Measurements from ENCODE around the gene EGFL8. TPM values are rescaled to one million over a fixed set of nuclear protein-coding genes. Genes with fewer than 3 reads are reported as not detected.
"Not testable (repeated sequence)": the region's sequence is repeated elsewhere in the genome, so short reads cannot be mapped to it uniquely, and the experiment has no call there.

EGFL8 gene
- total RNA-seq, 4 donors from 2014 or later, result 0.80 to 7.1 (median 4.2) TPM

GRCh38 chr6:32210191-32210601, 45.8 kb downstream of the EGFL8 start:
- no peaks in the 10 kb centered on the region for H3K4me1 ChIP-seq
- intact Hi-C loops (cut with DNase I; ENCODE audit: low total_unique reads), result no loop called here
- DNase-seq (no peak), ATAC-seq (no peak)
- no peak overlapping the region for H3K27ac ChIP-seq
- in situ Hi-C loops (cut with MboI; ENCODE audit: low sequenced_read_pairs in 4 of 4), result no loop called here
- H3K4me3 ChIP-seq, result no peak overlapping the region
- no peaks in the 10 kb centered on the region for H3K27me3 ChIP-seq
- H3K9me3 ChIP-seq, result no peaks in the 10 kb centered on the region
- TF ChIP-seq POLR2A (IDR thresholded peaks at IDR 0.05), result no peak
- TF ChIP-seq, protein P1, sequence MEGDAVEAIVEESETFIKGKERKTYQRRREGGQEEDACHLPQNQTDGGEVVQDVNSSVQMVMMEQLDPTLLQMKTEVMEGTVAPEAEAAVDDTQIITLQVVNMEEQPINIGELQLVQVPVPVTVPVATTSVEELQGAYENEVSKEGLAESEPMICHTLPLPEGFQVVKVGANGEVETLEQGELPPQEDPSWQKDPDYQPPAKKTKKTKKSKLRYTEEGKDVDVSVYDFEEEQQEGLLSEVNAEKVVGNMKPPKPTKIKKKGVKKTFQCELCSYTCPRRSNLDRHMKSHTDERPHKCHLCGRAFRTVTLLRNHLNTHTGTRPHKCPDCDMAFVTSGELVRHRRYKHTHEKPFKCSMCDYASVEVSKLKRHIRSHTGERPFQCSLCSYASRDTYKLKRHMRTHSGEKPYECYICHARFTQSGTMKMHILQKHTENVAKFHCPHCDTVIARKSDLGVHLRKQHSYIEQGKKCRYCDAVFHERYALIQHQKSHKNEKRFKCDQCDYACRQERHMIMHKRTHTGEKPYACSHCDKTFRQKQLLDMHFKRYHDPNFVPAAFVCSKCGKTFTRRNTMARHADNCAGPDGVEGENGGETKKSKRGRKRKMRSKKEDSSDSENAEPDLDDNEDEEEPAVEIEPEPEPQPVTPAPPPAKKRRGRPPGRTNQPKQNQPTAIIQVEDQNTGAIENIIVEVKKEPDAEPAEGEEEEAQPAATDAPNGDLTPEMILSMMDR (IDR thresholded peaks at IDR 0.05 in 4 of 5, conservative IDR thresholded peaks at IDR 0.05 in 1 of 5), result no peak
- no peaks in the 10 kb centered on the region for H3K36me3 ChIP-seq

GRCh38 chr6:32211432-32211831, 47.0 kb downstream of the EGFL8 start:
- DNase-seq; H3K36me3 ChIP-seq; intact Hi-C loops (cut with DNase I; ENCODE audit: low total_unique reads); ATAC-seq; H3K4me1 ChIP-seq; in situ Hi-C loops (cut with MboI; ENCODE audit: low sequenced_read_pairs in 4 of 4); H3K9me3 ChIP-seq; H3K27ac ChIP-seq; H3K27me3 ChIP-seq; H3K4me3 ChIP-seq: not testable (repeated sequence)

DNA sequence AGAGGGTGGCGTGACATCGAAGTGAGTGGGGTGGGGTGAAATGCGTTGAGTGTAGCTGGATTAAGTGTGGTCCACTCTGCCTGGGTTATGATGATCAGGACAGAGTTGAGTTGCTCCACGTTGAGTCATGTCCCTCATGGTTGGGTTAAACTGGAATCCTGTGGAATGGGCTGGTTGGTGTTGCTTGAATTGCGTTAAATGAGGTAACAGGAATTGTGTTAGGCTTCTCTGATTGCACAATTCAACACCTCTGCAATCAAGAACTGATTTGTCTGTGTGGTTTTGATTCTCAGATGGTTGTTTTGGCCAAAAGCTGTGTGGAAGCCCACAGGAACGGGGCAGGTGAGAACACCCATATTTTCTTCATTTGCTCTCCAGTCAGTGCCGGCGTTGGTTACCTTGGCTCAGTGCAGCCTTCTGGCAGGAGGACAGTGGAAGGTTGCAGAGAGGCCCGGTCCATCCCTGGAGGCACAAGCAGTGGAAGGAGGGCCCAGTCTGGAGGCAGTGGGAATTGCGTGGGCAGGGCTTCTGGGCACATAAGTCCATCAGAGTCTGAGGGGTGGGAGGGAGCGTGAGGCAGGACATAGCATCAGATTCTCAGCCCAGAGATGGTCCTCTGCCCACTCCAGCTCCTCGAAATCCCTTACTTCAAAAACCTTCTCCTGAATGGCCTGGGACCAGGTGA, 47.8 kb downstream of the EGFL8 start:
- TF ChIP-seq, protein P1 (IDR thresholded peaks at IDR 0.05 in 4 of 5, conservative IDR thresholded peaks at IDR 0.05 in 1 of 5), result no peak
- no peak for TF ChIP-seq POLR2A (IDR thresholded peaks at IDR 0.05)
- ATAC-seq (no peak), DNase-seq (no peak)
- Histone ChIP-seq H3K4me1 (no peaks in the 10 kb centered on the region), H3K9me3 (no peaks in the 10 kb centered on the region), H3K4me3 (no peak overlapping the region), H3K27me3 (no peaks in the 10 kb centered on the region), H3K36me3 (no peaks in the 10 kb centered on the region), H3K27ac (no peak overlapping the region)
- in situ Hi-C loops (cut with MboI; ENCODE audit: low sequenced_read_pairs in 4 of 4), result no loop called here
- intact Hi-C loops (cut with DNase I; ENCODE audit: low total_unique reads), result no loop called here

GRCh38 chr6:32213649-32214048, 49.3 kb downstream of the EGFL8 start:
- DNase-seq, result no peak
- no peaks in the 10 kb centered on the region for H3K36me3 ChIP-seq
- H3K9me3 ChIP-seq, result no peaks in the 10 kb centered on the region
- TF ChIP-seq POLR2A (IDR thresholded peaks at IDR 0.05), result no peak
- TF ChIP-seq, protein P1 (IDR thresholded peaks at IDR 0.05 in 4 of 5, conservative IDR thresholded peaks at IDR 0.05 in 1 of 5), result no peak
- no peak for ATAC-seq
- no peak overlapping the region for H3K4me3 ChIP-seq
- intact Hi-C loops (cut with DNase I; ENCODE audit: low total_unique reads), result no loop called here
- H3K4me1 ChIP-seq, result no peaks in the 10 kb centered on the region
- in situ Hi-C loops (cut with MboI; ENCODE audit: low sequenced_read_pairs in 4 of 4), result no loop called here
- no peak overlapping the region for H3K27ac ChIP-seq
- H3K27me3 ChIP-seq, result no peaks in the 10 kb centered on the region

DNA sequence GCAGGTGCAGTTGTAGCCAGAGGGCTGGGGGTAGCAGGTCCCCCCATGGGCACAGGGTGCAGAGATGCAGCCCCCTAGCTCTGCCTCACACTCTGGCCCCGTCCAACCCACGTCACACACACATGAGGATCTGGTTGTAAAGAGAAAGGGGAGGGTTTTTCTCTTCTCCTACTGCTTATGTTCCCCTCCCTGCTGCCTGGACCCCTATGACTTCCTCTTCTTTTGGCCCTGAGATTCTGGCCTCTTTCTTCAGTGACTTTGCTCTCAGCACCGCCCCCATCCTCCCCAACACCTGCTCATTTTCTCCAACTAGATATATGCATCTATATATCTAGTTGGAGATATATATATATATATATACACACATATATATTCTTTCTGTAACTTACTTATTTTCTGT, 49.7 kb downstream of the EGFL8 start:
- Histone ChIP-seq H3K4me3 (no peak overlapping the region), H3K27me3 (no peaks in the 10 kb centered on the region), H3K9me3 (no peaks in the 10 kb centered on the region), H3K4me1 (no peaks in the 10 kb centered on the region), H3K27ac (no peak overlapping the region), H3K36me3 (no peaks in the 10 kb centered on the region)
- intact Hi-C loops (cut with DNase I; ENCODE audit: low total_unique reads) (no loop called here), in situ Hi-C loops (cut with MboI; ENCODE audit: low sequenced_read_pairs in 4 of 4) (no loop called here)
- DNase-seq (no peak), ATAC-seq (no peak)
- TF ChIP-seq POLR2A (IDR thresholded peaks at IDR 0.05), result no peak

- Histone ChIP-seq H3K4me1 (no peaks in the 10 kb centered on the region), H3K4me3 (no peak overlapping the region), H3K27me3 (no peaks in the 10 kb centered on the region), H3K36me3 (no peaks in the 10 kb centered on the region), H3K9me3 (no peaks in the 10 kb centered on the region), H3K27ac (no peak overlapping the region)
- DNase-seq (no peak), ATAC-seq (no peak)
- no peak for TF ChIP-seq POLR2A (IDR thresholded peaks at IDR 0.05)
- TF ChIP-seq, protein P1 (IDR thresholded peaks at IDR 0.05 in 4 of 5, conservative IDR thresholded peaks at IDR 0.05 in 1 of 5), result no peak
- in situ Hi-C loops (cut with MboI; ENCODE audit: low sequenced_read_pairs in 4 of 4) (no loop called here), intact Hi-C loops (cut with DNase I; ENCODE audit: low total_unique reads) (no loop called here)
Observed at GRCh38 chr6:32215617-32216016, 51.2 kb downstream of the EGFL8 start.
